Gastroesophageal sphincter (tissue), 3 donors: Measurements from ENCODE around the gene NIM1K.

Source experiments
- EP300 ChIP-seq: sonication (generic); formaldehyde crosslinking; IDR thresholded peaks from one replicate; pipeline ENCODE4 v1.6.1; 2017; ENCODE audit warnings: antibody characterized with exemption, mild to moderate bottlenecking
- POLR2A ChIP-seq, 2 donors: fragments of 450-650 bp; IDR thresholded peaks; one replicate each; pipeline ENCODE4 v1.6.1; 2017; ENCODE audit warnings: antibody characterized with exemption in 2 of 2, mild to moderate bottlenecking in 2 of 2, moderate library complexity in 1 of 2
- POLR2AphosphoS5 ChIP-seq: sonication (generic); formaldehyde crosslinking; IDR thresholded peaks from one replicate; pipeline ENCODE4 v1.6.1; 2017; ENCODE audit warnings: antibody characterized with exemption
- TF ChIP-seq, protein P1 (sequence below), 4 experiments: fragments of 200-600 bp in 2 of 4; fragments of 450-650 bp in 2 of 4; sonication (generic) in 1 of 4; IDR thresholded peaks; one replicate each; pipeline ENCODE4 v1.5.1; 2017 to 2019; ENCODE audit warnings: antibody characterized with exemption in 4 of 4, mild to moderate bottlenecking in 2 of 4, moderate library complexity in 2 of 4

GRCh38 chr5:43154469-43154868 lies 37.6 kb upstream of the NIM1K start:
- TF ChIP-seq POLR2A (IDR thresholded peaks at IDR 0.05) (no peak), EP300 (no peak), POLR2AphosphoS5 (no peak)
- TF ChIP-seq, protein P1, sequence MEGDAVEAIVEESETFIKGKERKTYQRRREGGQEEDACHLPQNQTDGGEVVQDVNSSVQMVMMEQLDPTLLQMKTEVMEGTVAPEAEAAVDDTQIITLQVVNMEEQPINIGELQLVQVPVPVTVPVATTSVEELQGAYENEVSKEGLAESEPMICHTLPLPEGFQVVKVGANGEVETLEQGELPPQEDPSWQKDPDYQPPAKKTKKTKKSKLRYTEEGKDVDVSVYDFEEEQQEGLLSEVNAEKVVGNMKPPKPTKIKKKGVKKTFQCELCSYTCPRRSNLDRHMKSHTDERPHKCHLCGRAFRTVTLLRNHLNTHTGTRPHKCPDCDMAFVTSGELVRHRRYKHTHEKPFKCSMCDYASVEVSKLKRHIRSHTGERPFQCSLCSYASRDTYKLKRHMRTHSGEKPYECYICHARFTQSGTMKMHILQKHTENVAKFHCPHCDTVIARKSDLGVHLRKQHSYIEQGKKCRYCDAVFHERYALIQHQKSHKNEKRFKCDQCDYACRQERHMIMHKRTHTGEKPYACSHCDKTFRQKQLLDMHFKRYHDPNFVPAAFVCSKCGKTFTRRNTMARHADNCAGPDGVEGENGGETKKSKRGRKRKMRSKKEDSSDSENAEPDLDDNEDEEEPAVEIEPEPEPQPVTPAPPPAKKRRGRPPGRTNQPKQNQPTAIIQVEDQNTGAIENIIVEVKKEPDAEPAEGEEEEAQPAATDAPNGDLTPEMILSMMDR (IDR thresholded peaks at IDR 0.05), result no peak
